GM18909 (cell line): ENCODE data around the gene RNF39.
A peak's percentile ranks its signal among the peaks of the same experiment; 100 is the strongest.
"Not testable (repeated sequence)": the region's sequence is repeated elsewhere in the genome, so short reads cannot be mapped to it uniquely, and the experiment has no call there.

Experiments
- ATAC-seq: cut with Tn5 transposase; IDR thresholded peaks from one replicate; pipeline ENCODE4 v1.9.1; 2021; ENCODE audit warnings: mild to moderate bottlenecking; ENCODE audit not compliant: unreplicated experiment, poor library complexity

The RNF39 gene

DNA sequence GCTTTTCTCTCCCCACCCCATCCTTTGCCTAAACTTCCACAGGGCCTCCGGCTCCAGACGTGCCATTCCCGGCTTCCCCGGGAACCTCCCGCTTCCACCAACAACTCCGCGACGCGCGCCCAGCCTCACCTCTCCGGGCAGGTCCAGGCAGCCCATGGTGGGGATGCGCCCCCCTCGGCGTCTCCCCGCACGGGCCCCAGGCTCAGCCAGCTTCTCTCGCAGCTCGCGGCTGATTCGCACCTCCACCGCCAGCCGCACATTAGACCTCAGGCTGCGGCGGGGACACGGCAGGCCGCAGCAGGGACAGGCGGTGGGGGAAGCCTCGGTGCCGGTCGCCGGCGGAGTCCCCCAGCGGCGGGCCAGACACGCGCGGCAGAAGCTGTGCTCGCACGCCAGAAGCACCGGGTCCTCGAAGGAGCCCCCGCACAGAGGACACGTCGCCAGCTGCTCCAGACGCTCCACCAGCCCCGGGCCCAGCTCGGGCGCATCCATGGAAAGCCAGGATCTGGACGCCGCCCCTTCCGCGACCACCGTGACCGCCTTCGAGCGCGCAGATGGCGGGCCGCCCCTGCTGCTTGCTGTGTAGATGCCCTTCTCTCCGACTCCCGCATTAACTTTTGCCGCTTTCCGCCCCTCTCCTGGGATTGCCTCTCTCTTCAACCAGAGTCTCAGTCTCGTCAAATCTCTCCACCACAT, at the start of gene RNF39:
Gene RNF39, minus strand, starts transcription at position 676 of the 696 bp plus-strand sequence. Its CDS starts 184 bp downstream, at position 492.
- no peak for ATAC-seq

DNA sequence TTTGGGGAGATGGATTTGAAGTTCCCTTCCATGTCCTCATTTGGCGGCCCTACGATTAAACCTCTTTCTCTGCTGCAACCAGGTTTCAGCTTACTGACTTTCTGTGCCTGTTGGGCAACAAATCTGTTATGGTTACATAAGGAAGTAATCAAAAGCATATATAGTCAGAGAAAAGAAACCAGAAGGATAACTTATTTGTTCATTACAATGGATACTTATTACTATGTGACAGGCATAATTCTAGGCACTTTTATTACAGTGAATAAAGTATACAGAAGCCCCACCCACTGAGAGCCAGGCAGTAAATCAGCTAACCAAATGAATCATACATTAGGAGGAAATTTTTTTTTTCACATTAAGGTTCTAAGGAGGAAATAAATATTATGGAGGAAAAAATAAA, 46.9 kb upstream of the RNF39 start:
- ATAC-seq = no peak

- no peak for ATAC-seq
Observed at GRCh38 chr6:30121446-30122366, 46.1 kb upstream of the RNF39 start.

GRCh38 chr6:30118691-30119090, 43.1 kb upstream of the RNF39 start:
- not testable (repeated sequence) for ATAC-seq

DNA sequence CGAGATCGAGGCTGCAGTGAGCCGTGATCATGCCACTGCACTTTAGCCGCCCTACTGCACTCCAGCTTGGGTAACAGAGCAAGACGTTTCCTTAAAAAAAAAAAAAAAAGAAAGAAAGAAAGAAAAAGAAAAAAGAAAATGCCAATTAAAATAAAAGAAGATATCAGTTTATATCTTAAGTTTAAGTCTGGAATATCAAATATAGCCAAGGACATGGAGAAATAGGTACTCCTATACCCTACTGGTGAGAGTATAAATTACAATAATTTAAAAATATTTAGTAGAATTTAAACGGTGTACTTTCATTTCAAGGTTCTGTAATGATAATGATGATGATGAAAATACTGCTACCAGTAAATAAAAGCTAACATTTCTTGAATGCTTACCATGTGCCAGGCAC, 41.2 kb upstream of the RNF39 start:
- no peak for ATAC-seq

DNA sequence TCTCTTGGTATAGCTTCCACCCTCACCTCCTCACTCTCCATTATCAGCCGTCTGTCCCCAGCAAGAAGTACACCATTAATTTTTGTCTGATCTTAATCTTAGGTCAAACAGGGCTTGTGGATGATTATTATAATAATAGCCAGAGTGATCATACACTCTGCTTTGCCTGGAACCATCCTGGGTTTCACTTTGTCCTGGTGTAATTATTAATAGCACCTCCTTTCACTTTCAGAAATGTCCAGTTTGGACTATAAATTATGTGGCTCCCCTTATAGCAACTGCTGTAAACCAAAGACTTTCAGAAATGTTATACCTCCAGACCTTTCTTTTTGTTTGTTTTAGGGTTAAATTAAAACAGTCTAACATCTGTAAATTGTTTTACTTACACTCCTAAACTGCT, 38.3 kb upstream of the RNF39 start:
- ATAC-seq = no peak

DNA sequence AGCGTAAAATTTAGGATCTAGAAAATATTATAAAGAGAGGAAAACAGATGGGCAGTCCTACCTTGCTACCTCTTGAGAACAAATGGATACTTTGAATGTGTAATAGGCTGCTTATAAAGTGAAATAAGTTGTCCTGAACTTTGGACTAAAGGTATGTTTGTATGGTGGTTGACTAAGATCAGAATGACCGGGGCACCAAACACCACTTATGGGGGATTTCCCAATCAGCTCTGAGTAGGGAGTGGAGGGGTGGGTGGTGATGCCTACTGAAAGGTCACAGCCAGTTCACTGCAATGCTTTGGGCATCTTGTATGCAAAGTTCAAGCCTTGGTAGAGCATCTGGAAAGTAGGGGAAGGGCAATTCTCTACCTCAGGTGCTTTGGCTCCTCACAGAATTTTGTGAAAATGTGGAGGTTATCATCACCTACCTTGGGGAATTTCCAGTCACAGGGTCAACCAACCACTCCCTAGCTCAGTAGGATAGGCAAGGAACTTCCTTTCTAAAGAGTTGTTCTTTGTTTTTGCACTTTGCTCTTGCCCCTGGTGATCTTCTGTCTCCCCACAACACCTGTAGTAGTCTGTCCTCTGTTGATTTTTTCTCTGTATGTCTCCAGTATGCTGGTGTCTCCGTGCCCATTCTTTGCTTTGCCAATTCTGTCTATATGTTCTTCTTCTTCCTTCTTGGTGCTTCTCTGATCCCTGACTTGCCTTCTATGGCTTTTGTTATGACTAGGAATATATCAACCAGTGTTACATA, 37.6 kb upstream of the RNF39 start, which contains the start of gene TRIM31:
Gene TRIM31, minus strand, starts transcription at position 88 of the 757 bp plus-strand sequence. CDS start 285 bp downstream, outside the sequence.
- ATAC-seq = peak; percentile 90

DNA sequence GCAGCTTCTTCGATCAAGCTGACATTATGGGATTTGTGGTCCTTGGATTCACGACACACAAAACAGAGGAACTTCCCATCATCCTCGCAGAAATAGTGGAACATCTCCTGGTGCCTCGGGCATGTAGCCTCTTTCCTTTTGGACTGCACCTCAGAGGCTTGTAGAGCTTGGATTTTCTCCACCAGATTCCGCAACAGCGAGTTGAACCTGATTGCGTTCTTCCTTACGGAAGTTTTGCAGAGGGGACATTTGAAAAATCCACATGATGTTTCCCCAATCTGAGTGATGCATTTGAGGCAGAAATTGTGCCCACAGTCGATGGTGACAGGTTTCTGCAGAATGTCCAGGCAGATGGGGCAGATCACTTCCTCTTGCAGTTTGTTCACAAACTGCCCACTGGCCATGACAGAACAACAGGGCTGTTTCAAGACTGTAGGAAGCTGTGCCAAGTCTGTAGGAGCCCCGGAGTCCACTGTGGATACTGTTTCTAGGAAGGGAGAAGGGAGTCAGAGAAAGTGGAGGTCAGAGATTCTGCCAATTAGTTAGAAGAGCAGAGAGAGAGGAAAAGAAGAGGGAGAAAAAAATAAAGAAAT, 36.9 kb upstream of the RNF39 start:
- no peak for ATAC-seq

DNA sequence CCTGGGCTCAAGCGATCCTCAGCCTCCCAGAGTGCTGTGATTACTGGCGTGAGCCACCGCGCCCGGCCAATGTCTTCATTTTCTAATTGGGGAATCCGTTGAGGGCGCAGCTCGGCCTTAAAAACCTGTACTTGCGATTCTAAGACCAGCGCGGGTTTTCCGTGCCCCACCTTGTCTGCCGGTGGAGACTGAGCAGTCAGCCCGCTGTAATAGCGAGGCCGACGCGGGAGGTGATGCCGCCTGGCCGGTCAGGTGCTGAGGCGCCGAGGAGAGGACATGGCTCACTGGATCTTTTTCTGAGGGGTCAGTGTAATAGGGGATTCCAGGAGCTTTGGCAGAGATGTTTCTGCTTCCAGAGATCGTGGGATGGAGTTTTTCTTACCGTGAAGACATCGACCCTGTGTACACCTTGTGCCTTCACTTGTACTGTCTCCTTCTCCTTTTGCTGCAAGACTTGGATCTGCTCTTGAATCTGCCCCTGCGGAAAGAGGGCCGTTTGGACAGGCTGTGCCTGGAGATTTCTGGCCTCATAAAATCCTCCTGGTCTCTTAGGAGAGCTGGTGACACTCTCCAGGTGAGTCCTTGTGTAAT, 35.8 kb upstream of the RNF39 start:
- no peak for ATAC-seq

DNA sequence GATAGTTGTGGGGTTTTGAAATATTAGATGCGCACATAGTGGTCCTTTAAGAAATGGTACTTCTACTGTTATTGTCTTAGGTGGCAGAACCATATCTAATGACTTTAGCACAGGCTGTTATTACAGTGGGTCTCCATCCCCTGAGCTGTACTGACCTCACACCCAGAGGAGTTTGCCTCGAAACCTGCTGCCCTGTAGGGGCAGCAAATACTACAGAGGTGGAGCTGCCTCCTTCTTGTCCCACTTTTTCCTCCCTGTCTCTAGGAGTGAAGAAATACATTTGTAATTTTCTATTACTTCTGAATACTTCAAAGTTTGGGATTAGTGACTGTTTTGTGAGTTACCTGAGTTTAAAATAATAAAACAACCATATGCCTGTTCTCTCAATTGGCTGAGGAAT, 29.1 kb upstream of the RNF39 start:
- ATAC-seq = no peak

DNA sequence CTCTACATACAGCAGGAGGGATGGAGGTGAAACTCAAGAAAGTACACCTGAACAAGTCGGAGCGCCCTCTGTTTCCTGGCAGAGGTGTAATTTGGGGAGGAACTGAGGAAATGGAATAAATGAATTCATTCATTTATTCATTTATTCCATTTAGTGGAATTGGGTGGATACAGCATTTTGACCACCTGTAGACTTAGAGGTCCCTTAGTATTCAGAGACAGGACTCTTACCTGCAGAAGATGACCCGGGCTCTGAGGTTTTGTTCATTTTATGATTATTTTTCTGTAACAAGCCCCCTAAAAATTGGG, 28.3 kb upstream of the RNF39 start:
- ATAC-seq = no peak

DNA sequence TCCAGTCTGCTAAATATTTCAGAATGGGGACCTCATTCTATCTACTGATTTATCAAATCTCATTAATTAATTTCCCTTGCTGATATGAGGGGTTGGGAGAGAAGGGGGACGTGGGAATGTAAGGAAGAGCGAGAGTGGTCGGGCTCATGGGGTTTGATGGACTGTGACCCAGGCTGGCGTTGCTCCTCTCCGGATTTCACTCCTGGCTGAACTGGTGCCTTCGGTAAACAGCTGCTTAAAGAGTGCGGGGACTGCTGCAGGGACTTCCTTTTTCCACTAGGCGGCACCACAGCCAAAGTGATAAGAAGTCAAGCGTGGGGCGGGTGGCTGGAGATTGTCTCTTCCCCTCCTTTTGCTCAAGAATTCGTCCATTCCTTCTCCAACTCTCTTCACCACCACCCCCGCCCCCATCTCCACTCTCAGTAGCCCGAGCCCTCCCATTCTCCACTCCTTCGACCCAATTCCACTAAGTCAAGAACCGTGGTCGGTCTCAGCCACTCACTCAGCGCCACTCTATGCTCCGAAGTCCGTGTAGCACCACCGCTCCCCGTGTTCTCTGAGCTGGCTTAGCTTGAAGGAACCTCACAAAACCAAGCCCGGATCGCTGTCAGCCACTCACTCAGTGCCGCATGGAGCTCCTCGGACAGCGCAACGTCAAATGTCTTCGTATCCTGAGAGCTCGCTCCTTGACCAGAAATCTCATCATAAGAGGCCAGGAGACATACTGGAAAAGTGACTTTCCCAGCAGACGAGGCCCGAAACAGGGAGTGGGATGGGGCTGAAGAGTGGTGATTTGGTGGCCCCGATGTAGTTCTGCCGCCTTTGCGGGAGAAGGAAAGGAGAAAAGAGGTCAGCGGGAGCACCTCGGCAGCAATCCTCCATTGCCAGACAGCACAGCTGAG, 27.7 kb upstream of the RNF39 start:
- ATAC-seq = peak; percentile 66

- no peak for ATAC-seq
Observed at GRCh38 chr6:30102414-30102969, 26.9 kb upstream of the RNF39 start.

- peak; percentile 74 for ATAC-seq
Observed at GRCh38 chr6:30101444-30102413, 26.2 kb upstream of the RNF39 start.

- ATAC-seq = no peak
Observed at GRCh38 chr6:30100585-30101443, 25.2 kb upstream of the RNF39 start.

GRCh38 chr6:30100154-30100553, 24.6 kb upstream of the RNF39 start:
- no peak for ATAC-seq
